GM18909 (cell line): Measurements from ENCODE around the gene BACH2.

Experiments
- ATAC-seq: cut with Tn5 transposase; IDR thresholded peaks from one replicate; pipeline ENCODE4 v1.9.1; 2021; ENCODE audit warnings: mild to moderate bottlenecking; ENCODE audit not compliant: unreplicated experiment, poor library complexity

BACH2 gene

DNA sequence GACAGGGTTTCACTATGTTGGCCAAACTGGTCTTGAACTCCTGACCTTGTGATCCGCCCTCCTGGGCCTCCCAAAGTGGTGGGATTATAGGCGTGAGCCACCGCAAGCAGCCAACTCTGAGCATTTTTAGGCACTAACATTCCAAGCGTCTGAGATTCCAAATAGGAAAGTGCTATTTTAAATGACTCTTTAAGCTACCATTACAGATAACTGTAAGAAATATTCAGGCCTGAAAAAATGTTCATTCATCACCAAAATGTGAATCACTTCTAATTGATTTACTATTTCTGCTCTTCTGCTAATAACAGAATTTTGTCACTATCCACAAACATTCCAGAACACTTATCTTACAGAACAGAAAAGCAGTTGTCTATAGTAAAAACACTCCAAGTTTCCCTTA, 106.5 kb downstream of the BACH2 start:
- no peak for ATAC-seq

DNA sequence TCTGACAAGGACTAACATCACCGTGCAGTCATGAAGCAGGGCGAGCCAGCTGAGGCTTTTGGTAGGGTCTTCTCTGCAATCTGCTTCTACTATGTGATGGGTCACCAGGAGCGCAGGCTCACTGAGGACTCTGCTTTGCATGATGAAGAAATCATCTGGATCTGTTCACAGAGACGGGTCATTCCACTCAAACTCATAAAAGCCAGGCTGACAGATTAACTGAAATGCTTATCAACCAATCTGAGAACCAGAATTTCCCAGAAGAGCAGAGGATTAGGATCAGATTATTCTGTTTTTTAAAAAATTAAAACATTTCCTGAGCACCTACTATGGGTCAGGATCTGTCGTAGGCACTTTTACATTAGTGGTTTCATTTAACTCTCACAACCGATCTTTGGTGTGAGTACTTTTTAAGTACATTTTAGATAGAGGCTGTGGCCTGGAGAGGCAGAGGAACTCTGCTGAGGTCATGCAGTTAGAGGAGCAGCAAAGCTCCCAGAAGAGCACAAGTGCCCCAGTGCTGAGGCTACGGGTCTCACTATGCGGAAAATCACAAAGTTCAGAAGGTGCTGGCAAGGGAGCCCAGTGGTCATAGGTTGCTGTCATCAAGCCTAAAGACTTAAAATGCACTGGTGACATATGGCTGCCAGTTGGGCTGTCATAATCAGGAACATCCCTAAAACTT, 109.1 kb downstream of the BACH2 start:
- ATAC-seq, result no peak

DNA sequence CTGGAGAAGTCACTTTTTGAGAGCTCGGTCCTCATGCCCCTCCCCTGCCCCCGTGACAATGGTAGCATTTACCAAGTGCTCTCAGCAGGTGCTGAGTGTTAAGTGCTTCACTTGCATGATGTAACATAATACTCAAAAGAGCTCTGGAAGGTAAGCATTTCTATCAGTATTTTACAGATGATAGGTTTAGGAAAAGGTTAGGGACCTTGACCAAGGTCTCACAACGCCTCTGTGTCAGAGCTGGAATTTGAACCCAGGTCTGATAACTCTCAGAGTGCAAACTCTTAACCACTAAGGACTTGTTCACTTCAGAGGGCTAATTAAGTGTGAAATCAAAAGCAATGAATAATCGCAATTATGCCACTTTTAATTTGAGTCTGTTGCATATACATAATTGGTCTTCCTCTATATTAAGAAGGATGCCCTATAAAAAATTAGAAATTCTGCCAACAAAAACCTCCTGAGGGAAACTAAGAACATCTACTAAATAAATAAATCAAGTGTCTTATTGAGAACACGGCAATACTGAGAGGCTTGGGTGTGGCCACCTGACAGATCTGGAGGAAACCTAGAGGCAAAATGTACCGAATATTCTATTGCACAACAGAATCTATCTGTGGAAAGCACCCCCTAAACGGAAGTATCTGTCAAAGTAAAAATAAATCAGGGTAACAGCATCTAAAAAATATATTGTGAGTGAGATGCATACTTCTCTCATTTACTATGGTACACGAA, 109.8 kb downstream of the BACH2 start:
- ATAC-seq, result no peak

DNA sequence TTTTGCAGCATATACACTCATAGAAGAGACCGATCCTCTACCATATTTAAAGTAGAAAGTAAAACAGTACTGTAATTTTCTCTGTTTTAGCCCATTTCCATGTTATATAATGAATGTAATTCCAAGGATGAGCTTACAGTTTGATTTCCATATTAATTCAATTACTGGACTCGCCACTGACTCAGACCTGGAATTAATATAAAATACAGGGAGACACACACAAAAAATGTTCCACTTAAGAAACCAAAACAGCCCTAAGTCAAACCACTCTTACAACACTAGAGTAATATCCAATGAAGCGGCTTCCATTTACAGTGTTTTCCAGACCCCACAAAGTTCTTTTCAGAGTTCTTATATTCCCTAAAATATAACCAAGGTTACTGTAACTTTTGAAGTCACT, 110.6 kb downstream of the BACH2 start:
- no peak for ATAC-seq

DNA sequence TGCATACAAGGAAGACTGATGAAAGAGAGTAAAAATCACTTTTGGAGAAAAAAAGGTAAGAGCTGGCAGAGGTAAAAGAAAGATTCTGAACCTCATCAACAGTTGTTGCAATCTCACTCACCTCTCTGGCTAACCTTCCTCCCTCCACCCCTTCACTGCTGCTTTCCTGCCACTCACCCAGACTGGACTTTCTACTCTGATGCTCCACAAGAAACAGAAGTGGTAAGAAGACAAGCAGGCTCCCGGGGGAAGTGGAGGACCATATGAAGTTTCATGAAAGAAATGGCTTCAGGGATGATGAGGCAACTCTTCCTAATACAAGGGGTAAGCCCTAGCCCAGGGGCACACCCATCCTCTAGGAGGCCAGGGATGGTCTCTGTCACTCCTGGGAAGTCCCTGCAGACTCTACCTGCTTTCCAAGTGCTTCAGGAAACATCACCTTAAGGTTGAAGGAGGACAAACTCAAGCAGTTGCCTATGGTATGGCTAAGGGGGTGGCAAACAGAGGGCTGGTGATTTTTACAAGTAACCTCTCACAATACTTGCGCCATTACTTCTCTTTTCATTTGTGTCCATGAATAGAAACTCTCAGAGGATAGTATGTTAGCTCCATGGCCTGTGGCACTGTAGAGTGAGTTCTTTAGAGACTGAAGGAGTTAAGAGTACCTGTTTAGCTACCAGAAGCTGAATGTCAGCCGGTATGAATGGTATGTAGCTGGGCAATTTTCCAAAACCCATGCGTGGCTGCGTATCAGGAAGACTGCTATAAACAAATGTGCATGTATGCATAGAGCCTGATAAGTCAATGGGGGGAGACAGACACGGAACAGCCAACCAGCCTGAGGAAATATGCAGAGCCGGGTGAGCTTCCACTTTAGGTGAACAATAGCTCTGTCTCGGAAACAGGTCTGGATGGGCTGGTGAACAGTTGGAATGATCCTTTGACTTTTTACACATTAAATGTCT, 112.0 kb downstream of the BACH2 start:
- no peak for ATAC-seq

DNA sequence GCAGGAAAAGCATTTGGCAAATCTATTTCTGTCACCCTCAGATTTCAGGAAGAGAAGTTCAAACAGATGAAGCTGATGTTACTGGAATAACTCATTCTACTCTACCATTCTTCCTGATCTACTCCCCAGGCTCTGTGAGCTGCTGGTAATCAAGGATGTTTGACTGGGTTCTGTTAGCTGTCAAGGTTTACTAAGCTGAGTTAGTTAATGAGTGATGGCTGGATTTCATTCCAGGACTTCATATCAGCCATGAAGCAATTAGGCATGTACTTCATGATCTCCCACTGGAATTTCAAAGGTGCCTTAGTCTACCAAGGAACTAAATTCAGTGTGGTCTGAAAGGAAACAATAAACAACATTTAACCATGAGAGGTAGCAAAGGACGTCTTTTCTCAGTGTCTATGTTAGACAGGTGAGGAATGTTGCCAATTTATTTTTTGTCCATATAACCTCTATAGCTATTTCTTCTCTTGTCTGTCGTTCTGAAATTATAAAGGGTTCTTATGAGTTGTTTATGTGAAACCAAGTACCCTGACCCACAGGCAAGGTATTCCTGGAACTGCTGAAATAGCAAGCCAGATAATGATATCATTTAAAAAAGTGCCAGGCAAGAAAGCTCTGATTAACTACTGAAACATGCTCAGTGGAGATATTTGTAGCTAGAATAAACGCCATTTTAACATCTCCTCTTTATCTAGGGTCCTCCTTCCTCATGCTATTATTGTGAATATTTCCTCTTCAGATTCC, 112.9 kb downstream of the BACH2 start:
- no peak for ATAC-seq

DNA sequence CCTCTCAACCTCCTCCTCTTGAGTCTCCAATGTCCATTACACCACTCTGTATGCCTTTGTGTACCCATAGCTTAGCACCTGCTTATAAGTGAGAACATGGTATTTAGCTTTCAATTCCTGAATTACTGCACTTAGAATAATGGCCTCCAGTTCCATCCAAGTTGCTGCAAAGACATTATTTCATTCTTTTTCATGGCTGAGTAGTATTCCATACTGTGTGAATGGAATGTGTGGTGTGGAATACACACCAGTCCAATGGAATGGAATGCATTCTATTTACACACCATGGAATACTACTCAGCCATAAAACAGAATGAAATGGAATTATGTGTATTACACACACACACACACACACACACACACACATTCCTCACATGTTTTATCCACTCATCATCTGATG, 116.1 kb downstream of the BACH2 start:
- no peak for ATAC-seq

DNA sequence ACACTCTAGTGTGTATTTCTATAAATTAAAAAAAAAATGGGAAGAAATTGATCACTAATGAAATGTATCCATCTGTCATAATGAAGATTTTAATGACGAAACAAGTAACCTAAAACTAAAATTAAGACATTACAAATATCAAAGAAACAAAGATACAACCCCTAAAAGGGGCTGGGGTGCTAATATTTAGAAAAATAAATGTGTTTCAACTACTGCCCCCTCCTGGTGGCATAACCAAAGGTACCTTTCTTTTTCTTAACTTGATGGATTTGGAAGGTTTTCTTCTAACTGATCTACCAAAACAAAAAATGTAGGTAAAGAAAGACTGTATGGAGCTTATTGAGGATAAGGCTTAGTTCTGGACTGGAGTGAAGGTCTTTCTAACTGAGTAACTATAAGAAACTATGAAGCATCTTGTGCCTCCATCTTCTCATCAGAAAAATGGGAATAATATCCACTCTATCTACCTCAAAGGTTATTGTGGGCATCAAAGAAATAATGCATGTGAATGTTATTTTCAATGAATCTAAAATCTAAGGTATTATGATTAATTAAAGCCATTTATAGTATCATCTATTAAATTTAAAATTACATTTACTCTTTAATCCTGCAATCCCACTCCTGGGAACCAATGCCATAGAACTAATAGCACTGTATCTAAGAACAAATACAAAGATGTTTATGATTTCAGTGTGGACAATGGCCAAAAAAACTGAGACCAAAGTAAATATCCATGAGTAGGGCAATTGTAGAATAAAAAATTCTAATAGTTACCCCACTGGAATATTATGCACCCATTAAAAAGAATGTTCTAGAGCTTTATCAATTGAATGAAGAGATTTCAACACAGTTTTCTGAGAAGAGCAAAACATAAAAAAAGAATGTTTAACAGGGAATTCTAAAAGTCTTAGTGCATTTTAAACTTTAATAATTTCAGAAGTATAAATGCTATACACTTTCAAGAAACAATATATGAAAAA, 117.2 kb downstream of the BACH2 start:
- no peak for ATAC-seq

DNA sequence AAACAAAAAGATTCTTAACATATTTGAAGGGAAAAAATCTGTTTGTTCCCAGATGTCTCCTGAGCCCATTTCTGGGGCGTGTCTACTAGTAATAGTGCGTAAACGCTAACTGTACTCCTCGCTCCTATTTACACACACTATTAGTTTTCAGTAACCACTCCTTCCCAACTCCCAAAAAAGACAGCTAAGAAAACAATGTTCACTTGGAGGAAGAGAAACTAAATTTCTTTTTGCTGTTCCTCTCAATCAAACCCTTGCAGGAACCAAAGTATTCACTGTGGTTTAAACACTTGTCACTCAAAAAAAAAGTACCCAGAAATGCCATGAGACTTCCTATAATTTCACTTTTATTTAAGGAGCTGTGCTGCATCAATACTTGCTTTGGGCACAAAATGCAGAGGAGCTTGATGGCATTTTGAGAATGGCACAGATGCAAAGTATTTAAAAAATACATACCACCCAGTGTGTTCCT, 118.2 kb downstream of the BACH2 start:
- ATAC-seq, result no peak

DNA sequence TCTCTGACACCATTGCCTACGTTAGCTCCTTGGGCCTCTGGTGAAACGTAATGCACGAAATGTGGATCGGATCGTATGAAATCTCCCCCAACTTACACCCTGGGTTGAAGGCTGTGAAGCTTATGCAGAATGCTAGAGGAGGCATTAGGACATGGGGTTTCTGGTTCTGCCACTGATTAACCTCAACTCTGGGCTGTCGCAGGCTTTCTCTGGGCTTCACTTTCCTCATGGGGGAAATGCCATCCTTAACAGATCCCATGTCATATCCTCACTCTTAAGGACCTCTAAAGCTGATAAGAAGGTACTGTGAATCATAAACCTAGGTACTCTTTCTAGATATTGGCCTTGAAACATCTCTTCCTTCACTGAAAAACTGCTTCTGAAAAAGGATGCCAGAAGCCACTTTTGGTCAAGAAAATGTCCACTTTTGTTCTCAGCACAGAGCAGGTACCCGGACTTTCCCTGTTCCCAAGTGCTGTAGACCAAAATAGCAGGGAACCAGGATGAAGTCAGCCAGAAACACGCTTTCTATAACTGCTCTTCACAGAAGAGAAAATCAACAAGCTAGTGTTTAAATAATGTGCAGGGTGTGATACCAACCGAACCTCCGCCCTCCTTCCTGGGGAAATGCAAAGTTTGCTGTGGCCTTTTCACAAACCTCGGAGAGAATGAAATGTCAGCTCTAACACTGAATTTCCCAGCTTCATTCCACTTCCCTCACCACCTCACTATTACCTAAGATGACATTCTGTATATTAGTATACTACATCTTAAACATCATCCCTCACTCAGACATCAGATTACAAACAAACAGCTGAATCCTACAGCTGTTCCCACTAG, 118.9 kb downstream of the BACH2 start:
- no peak for ATAC-seq

DNA sequence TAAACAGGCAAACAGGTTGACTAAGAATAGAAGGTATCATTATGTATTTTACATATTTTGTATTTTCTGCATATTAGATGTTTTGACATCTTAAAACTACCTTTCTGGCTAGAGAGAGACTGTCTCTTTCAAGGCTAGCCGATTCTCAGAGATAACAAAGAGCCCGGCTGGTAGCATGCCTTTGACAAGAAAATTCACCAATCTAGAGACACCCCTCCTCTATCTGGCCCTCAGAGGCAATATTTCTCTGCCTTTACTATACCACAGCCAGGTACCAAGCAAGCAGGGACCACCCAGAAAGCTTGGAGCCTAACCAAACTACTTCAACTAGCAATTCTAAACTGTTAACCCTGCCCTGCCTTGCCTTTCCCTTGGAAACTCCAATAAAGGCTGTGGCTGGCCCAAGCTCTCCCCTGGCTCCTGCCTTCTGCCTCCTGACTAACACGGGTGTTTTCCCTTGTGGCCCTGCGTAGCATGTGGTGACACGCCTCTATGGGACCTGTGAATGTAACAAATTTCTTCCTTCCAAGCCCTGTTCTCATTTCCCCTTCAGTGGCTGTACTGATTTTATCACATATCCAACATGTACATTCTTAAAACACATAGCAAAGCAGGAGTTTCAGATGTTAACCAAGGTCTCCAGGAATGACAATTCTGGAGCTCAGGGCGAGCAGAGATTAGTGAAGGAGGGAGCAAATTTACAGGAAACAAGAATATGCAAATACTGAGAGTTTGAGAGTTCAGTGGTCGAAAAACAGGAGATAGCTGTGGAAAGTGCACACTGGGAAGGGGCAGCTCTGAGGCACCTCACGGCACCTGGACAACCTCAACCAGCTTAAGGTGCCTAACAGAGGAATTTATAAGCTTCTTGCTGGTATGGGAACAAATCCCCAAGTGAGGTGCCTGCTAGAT, 120.8 kb downstream of the BACH2 start:
- peak; percentile 76 for ATAC-seq

DNA sequence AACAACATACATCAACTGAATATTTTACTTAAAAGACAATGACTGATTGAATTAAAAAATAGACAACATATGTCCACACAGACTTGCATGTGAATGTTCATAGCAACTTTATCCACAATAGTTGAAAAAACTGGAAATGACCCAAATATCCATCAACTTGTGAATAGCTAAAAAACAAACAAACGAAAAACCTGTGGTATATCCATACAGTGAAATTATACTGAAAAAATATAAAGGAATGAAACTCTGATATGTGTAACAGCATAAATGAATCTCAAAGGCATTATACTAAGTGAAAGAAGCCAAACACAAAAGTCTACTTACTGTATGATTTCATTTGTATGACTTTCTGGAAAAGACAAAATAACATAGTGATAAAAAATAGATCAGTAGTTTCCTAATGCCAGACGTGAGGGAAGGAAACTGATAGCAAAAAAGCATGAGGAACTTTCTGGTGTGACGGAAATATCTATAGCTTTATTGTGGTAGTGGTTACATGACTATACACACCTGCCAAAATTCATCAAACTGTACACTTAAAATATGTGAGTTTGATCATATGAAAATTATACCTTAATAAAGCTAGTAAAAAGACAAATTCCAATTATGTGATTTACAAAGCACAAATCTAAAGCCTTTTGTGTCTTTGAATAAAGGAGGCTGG, 123.2 kb downstream of the BACH2 start:
- no peak for ATAC-seq

DNA sequence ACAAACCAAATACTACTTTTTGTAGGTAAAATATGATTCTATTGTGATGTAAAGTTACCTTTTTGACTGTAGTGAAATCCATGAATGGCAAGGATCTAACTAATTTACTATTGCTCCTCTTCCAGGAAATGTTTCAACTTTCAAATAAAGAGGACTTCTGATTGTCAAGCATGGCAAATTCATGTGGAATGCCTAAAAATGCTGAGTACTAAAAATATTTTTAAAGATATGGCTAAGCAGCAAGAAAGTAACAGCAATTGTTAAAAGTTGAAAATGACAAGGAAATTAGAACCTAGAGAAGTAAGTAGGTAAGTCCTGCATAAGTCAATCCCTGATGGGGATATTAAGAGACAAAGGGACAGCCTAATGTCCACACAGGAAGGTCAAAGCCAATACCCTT, 126.0 kb downstream of the BACH2 start:
- no peak for ATAC-seq

DNA sequence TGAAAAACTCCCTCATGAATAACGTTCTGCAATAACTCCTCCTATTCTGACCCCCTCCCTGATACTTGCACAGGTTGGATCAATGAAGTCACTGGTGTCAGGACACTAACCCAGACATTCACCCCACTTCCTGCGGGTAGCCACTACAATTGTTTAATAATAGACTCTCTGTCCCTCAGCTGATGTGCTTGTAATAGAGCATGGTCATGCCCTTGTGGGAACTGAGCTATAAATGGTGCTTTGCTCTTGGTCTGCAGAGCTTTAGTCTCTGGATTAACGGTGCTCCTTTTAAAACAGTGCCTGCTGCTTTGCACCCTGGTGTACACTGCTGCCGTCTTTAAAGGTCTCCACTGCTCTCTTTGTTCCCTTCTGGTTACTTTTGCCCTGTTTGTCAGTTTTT, 127.3 kb downstream of the BACH2 start:
- ATAC-seq, result no peak

DNA sequence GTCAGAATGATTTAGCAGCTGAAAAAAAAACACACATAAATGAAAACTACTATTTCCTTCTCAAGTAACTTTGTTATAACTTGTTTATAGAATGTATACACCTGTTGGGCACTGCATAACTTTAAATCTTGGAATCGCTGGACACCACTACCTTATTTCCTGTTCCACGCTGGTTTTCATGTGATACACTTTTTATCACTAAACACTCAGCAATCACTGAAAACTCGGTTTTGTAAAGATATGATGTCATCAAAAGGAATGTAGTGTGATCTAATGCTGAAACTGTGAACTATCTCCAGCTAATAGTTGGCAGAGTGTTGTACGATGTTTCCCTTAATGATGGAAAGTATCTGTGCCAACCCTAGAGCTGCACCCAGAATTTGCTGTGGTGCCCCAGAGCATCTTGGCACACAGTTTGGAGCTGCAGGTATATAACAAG, 127.9 kb downstream of the BACH2 start:
- no peak for ATAC-seq

DNA sequence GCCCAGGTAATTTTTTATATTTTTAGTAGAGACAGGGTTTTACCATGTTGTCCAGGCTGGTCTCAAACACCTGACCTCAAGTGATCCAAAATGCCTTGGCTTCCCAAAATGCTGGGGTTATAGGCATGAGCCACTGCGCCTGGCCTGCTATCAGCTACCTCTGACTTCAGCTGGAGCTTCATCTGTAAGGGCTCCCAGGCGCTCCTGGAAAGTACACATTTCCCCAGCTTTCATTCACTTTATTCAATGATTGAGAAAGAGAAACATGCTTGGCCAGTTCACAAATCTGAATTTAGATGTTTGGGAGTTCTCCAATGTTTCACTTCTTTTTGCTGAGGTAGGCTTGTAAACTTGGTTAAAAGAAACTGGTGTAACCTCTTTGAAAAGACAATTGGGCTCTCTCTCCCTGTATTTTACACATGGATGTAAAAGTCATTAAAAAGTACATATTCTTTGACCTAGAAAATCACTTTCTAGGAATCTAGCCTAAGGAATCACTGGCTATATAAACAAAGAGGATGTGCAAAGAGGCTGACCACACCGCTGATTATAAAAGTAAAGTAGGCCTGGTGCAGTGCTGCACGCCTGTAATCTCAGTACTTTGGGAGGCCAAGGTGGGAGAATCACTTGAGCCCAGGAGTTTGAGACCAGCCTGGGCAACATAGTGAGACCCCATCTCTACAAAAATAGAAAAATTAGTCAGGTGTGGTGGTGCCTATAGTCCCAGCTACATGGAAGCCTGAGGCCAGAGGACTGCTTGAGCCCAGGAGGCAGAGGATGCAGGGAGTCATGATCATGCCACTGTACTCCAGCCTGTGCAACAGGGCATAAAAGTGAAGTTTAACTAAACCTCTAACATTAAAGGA, 128.9 kb downstream of the BACH2 start:
- no peak for ATAC-seq
